ENCODE results near the gene NFIA. TPM values are rescaled to one million over a fixed set of nuclear protein-coding genes. Genes with fewer than 3 reads are reported as not detected.

NFIA gene
- total and polyA plus RNA-seq, 9 of the 15 experiments (the other 6 are each of a cell fraction or from before 2014, with no cell fraction given), result 5.3 to 24.9 (median 9.8) TPM

DNA sequence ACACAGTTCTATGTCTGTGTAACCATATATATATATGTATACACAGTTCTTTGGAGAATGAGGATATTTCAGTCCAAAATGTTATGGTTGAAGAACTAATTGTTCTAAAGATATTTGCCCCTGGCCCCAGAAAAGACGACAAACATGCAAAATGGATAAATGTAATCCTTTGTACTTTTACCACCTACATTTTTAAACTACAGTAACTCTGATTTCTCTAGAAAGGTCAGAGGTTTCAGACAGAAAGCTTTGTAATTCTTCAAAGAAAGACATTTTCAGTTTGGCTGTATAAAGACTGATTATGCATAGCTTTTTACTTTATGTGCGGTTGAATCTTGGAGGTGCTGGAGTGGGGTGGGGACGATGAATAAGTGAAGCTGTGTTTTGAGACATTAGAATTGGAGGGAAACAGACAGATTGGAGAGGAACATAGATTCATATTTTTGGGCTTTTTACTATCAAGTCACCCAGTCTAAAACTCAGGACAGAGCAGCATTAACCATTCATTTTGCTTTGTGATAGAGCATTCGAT, 16.6 kb downstream of the NFIA start:
- Histone ChIP-seq H2AFZ (ENCODE audit: low read depth, low read length) (no peak overlapping the region), H3K27ac (ENCODE audit: extremely low read depth, low read depth, low read length) (no peak overlapping the region), H3K9me1 (ENCODE audit: control insufficient read depth, insufficient read depth, low read length) (no peaks in the 10 kb centered on the region), H4K20me1 (replicated peaks; ENCODE audit: control insufficient read depth, insufficient read depth, low read length) (no peaks in the 10 kb centered on the region), H3K27me3 (ENCODE audit: control insufficient read depth in 2 of 2, insufficient read depth in 2 of 2, low read length in 2 of 2) (no peaks in the 10 kb centered on the region), H3K79me2 (ENCODE audit: control insufficient read depth, insufficient read depth, low read length) (peaks cover 98% of the 10 kb centered on the region), H3K9ac (ENCODE audit: insufficient read depth in 1 of 2, low read depth in 2 of 2, low read length in 2 of 2) (no peak overlapping the region), H3K36me3 (ENCODE audit: control insufficient read depth, insufficient read depth, low read length) (0 out of 3 replicates have a peak, but pooled peaks cover 9% of the 10 kb centered on the region), H3K4me2 (ENCODE audit: insufficient read depth, low read length) (no peak overlapping the region), H3K9me3 (replicated peaks; ENCODE audit: control insufficient read depth, insufficient read depth, low read depth, low read length) (no peaks in the 10 kb centered on the region), H3K4me1 (replicated peaks in 1 of 2; ENCODE audit: control insufficient read depth in 2 of 2, insufficient read depth in 2 of 2, low read length in 2 of 2) (peaks cover 0 to 6% of the 10 kb centered on the region in 2 experiments; a peak in 2 of 5 replicates), H3K4me3 (no peak overlapping the region)
- in situ Hi-C loops (cut with MboI), result no loop called here
- ChIA-PET CTCF (ENCODE audit: low intra/inter-chr PET ratio) (no interaction called here), POLR2A (interaction anchor here (0.9 to 2.3 kb wide), 4 partner anchors 10 to 66 kb away, joined by 3 to 7 read pairs (median 3); no protein-coding TSS in a partner anchor)
- 72% methylated on average over 4 of the region's 4 CpGs for WGBS (ENCODE audit: insufficient coverage, low coverage, missing lambda C conversion rate)
- ATAC-seq (no peak), FAIRE-seq (no peak), DNase-seq (ENCODE audit: extremely low read depth in 1 of 4, low spot score in 3 of 4) (no peak)
- BruUV-seq (replicated peaks), result no TSS peak
- intact Hi-C loops (cut with micrococcal nuclease), result loop anchor here (10.0 kb wide), 1 partner anchor 756 kb away; no protein-coding TSS in a partner anchor
- TF ChIP-seq BRD4 (IDR thresholded peaks at IDR 0.05) (no peak), RAD21 (CRISPR knock-in tag; conservative IDR thresholded peaks at IDR 0.05 in 1 of 2, IDR thresholded peaks at IDR 0.05 in 1 of 2) (no peak), RBM14 (IDR thresholded peaks at IDR 0.05; ENCODE audit: borderline replicate concordance, insufficient read depth, low read depth, low read length) (no peak), GTF2E2 (tag; IDR thresholded peaks at IDR 0.05) (no peak), FOXJ3 (CRISPR knock-in tag; IDR thresholded peaks at IDR 0.05) (no peak), ZNF121 (CRISPR knock-in tag; conservative IDR thresholded peaks at IDR 0.05) (no peak), CBFB (CRISPR knock-in tag; IDR thresholded peaks at IDR 0.05) (no peak)
- TF ChIP-seq, protein P1, sequence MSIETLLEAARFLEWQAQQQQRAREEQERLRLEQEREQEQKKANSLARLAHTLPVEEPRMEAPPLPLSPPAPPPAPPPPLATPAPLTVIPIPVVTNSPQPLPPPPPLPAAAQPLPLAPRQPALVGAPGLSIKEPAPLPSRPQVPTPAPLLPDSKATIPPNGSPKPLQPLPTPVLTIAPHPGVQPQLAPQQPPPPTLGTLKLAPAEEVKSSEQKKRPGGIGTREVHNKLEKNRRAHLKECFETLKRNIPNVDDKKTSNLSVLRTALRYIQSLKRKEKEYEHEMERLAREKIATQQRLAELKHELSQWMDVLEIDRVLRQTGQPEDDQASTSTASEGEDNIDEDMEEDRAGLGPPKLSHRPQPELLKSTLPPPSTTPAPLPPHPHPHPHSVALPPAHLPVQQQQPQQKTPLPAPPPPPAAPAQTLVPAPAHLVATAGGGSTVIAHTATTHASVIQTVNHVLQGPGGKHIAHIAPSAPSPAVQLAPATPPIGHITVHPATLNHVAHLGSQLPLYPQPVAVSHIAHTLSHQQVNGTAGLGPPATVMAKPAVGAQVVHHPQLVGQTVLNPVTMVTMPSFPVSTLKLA (conservative IDR thresholded peaks at IDR 0.05), result no peak
- TF ChIP-seq, protein P2, sequence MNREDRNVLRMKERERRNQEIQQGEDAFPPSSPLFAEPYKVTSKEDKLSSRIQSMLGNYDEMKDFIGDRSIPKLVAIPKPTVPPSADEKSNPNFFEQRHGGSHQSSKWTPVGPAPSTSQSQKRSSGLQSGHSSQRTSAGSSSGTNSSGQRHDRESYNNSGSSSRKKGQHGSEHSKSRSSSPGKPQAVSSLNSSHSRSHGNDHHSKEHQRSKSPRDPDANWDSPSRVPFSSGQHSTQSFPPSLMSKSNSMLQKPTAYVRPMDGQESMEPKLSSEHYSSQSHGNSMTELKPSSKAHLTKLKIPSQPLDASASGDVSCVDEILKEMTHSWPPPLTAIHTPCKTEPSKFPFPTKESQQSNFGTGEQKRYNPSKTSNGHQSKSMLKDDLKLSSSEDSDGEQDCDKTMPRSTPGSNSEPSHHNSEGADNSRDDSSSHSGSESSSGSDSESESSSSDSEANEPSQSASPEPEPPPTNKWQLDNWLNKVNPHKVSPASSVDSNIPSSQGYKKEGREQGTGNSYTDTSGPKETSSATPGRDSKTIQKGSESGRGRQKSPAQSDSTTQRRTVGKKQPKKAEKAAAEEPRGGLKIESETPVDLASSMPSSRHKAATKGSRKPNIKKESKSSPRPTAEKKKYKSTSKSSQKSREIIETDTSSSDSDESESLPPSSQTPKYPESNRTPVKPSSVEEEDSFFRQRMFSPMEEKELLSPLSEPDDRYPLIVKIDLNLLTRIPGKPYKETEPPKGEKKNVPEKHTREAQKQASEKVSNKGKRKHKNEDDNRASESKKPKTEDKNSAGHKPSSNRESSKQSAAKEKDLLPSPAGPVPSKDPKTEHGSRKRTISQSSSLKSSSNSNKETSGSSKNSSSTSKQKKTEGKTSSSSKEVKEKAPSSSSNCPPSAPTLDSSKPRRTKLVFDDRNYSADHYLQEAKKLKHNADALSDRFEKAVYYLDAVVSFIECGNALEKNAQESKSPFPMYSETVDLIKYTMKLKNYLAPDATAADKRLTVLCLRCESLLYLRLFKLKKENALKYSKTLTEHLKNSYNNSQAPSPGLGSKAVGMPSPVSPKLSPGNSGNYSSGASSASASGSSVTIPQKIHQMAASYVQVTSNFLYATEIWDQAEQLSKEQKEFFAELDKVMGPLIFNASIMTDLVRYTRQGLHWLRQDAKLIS (CRISPR knock-in tag; IDR thresholded peaks at IDR 0.05), result no peak
